ENCODE results near the gene BTBD6. TPM values are rescaled to one million over a fixed set of nuclear protein-coding genes. Genes with fewer than 3 reads are reported as not detected.

Gene BTBD6
- total RNA-seq, 2 experiments from 2014 or later: 36.9 to 37.6 TPM

GRCh38 chr14:105210266-105211025, 37.9 kb upstream of the BTBD6 start:
- H3K4me3 Mint-ChIP-seq: no peak overlapping the region
- intact Hi-C loops (cut with DNase I, micrococcal nuclease): loop anchor here in 1 of 2 experiments (10.0 kb wide), 1 partner anchor 54 kb away; no protein-coding TSS in a partner anchor
- Histone ChIP-seq H3K36me3 (ENCODE audit: insufficient read depth, low read length) (peaks cover 17% of the 10 kb centered on the region), H3K4me3 (ENCODE audit: low read length) (no peak overlapping the region), H3K27ac (ENCODE audit: low read depth in 1 of 2, low read length in 2 of 2) (no peak overlapping the region), H3K27me3 (ENCODE audit: control insufficient read depth in 1 of 2, insufficient read depth in 2 of 2, low read length in 2 of 2) (no peaks in the 10 kb centered on the region), H3K9me3 (ENCODE audit: control insufficient read depth in 1 of 2, insufficient read depth in 1 of 2, low read length in 2 of 2) (no peaks in the 10 kb centered on the region), H3K4me1 (ENCODE audit: insufficient read depth, low read length) (no peaks in the 10 kb centered on the region)
- no peaks in the 10 kb centered on the region for H3K9me3 Mint-ChIP-seq
- ATAC-seq (ENCODE audit: poor library complexity) (no peak), DNase-seq (no peak)
- TF ChIP-seq CTCF (IDR thresholded peaks at IDR 0.05): no peak
- POLR2A ChIA-PET: no interaction called here
- H3K27me3 Mint-ChIP-seq: no peaks in the 10 kb centered on the region
- CTCF ChIA-PET: no interaction called here
- no peaks in the 10 kb centered on the region for H3K4me1 Mint-ChIP-seq (ENCODE audit: low read depth)
- H3K36me3 Mint-ChIP-seq (ENCODE audit: low read depth): peaks cover 12% of the 10 kb centered on the region
- no peak overlapping the region for H3K27ac Mint-ChIP-seq

- intact Hi-C loops (cut with DNase I, micrococcal nuclease): loop anchor here in 1 of 2 experiments (10.0 kb wide), 1 partner anchor 54 kb away; no protein-coding TSS in a partner anchor
- no peaks in the 10 kb centered on the region for H3K27me3 ChIP-seq (ENCODE audit: control insufficient read depth in 1 of 2, insufficient read depth in 2 of 2, low read length in 2 of 2)
- no peaks in the 10 kb centered on the region for H3K4me1 ChIP-seq (ENCODE audit: insufficient read depth, low read length)
- H3K9me3 ChIP-seq (ENCODE audit: control insufficient read depth in 1 of 2, insufficient read depth in 1 of 2, low read length in 2 of 2): no peaks in the 10 kb centered on the region
- no peak for ATAC-seq (ENCODE audit: poor library complexity)
- Mint-ChIP-seq H3K4me1 (ENCODE audit: low read depth) (no peaks in the 10 kb centered on the region), H3K4me3 (no peak overlapping the region), H3K27ac (no peak overlapping the region), H3K36me3 (ENCODE audit: low read depth) (peaks cover 20% of the 10 kb centered on the region), H3K9me3 (no peaks in the 10 kb centered on the region), H3K27me3 (no peaks in the 10 kb centered on the region)
- POLR2A ChIA-PET: no interaction called here
- no peak for TF ChIP-seq CTCF (IDR thresholded peaks at IDR 0.05)
- H3K4me3 ChIP-seq (ENCODE audit: low read length): no peak overlapping the region
- no peak overlapping the region for H3K27ac ChIP-seq (ENCODE audit: low read depth in 1 of 2, low read length in 2 of 2)
- CTCF ChIA-PET: no interaction called here
- peaks cover 20% of the 10 kb centered on the region for H3K36me3 ChIP-seq (ENCODE audit: insufficient read depth, low read length)
- no peak for DNase-seq
These were observed 37.1 kb upstream of the BTBD6 start for GRCh38 chr14:105211086-105211757.

- no peaks in the 10 kb centered on the region for H3K27me3 Mint-ChIP-seq
- no peaks in the 10 kb centered on the region for H3K4me1 ChIP-seq (ENCODE audit: insufficient read depth, low read length)
- ChIA-PET POLR2A (no interaction called here), CTCF (no interaction called here)
- H3K36me3 Mint-ChIP-seq (ENCODE audit: low read depth): peaks cover 20% of the 10 kb centered on the region
- H3K36me3 ChIP-seq (ENCODE audit: insufficient read depth, low read length): peaks cover 25% of the 10 kb centered on the region
- intact Hi-C loops (cut with DNase I, micrococcal nuclease): loop anchor here in 1 of 2 experiments (10.0 kb wide), 1 partner anchor 53 kb away; no protein-coding TSS in a partner anchor
- ATAC-seq (ENCODE audit: poor library complexity) (no peak), DNase-seq (no peak)
- TF ChIP-seq CTCF (IDR thresholded peaks at IDR 0.05): no peak
- no peak overlapping the region for H3K4me3 Mint-ChIP-seq
- no peaks in the 10 kb centered on the region for H3K9me3 ChIP-seq (ENCODE audit: control insufficient read depth in 1 of 2, insufficient read depth in 1 of 2, low read length in 2 of 2)
- H3K27ac ChIP-seq (ENCODE audit: low read depth in 1 of 2, low read length in 2 of 2): no peak overlapping the region
- H3K9me3 Mint-ChIP-seq: no peaks in the 10 kb centered on the region
- no peak overlapping the region for H3K27ac Mint-ChIP-seq
- no peak overlapping the region for H3K4me3 ChIP-seq (ENCODE audit: low read length)
- no peaks in the 10 kb centered on the region for H3K4me1 Mint-ChIP-seq (ENCODE audit: low read depth)
- H3K27me3 ChIP-seq (ENCODE audit: control insufficient read depth in 1 of 2, insufficient read depth in 2 of 2, low read length in 2 of 2): no peaks in the 10 kb centered on the region
These were observed 36.6 kb upstream of the BTBD6 start for GRCh38 chr14:105211758-105212089.
